ENCODE measurements around the gene B4GALT3.

B4GALT3 gene

GRCh38 chr1:161200992-161201835 lies 23.9 kb upstream of the B4GALT3 start:
- no peak for TF ChIP-seq CTCF (conservative IDR thresholded peaks at IDR 0.05)
- H3K27ac ChIP-seq = peak overlapping the region; percentile 92

DNA sequence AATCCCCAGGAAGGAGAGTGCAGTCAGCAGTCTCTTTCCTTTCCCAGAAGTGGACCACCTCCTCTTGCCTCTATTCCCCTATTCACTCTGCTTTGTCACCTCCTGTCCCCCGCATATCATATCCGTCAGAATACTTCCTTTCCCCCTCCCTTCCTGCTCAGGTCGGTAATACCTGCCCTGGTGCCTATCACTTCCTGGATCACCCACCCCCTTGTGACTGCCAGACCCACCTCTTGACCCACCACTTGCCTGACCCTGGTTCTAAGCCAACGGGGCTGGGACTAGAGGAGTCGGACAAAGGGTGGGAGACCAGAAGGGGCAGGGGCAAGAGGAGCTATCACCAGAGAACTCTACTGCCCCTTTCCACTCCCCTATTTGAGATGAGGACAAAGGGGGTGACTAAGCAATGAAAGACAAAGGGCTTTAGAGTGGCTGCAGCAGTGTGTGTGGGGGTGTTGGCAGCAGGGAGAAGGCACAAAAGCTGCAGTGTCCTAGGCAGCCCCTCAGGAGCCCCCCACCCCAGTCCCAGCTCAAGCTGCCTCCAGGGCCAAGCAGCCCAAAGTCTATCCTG lies 23.2 kb upstream of the B4GALT3 start:
- H3K27ac ChIP-seq = peak overlapping the region; percentile 92; the same call in 1 of the 2 replicates
- TF ChIP-seq CTCF (conservative IDR thresholded peaks at IDR 0.05) = no peak

GRCh38 chr1:161199506-161200139 lies 22.3 kb upstream of the B4GALT3 start:
- H3K27ac ChIP-seq = no peak overlapping the region
- no peak for TF ChIP-seq CTCF (conservative IDR thresholded peaks at IDR 0.05)

GRCh38 chr1:161198897-161199431 lies 21.7 kb upstream of the B4GALT3 start, which contains the start of gene ADAMTS4:
Gene ADAMTS4 (minus strand): TSS chr1:161199054. CDS start chr1:161198627, 427 bp downstream.
- H3K27ac ChIP-seq = no peak within 1 kb of the TSS
- no peak for TF ChIP-seq CTCF (conservative IDR thresholded peaks at IDR 0.05)

GRCh38 chr1:161198194-161198896 lies 21.0 kb upstream of the B4GALT3 start:
- no peak overlapping the region for H3K27ac ChIP-seq

DNA sequence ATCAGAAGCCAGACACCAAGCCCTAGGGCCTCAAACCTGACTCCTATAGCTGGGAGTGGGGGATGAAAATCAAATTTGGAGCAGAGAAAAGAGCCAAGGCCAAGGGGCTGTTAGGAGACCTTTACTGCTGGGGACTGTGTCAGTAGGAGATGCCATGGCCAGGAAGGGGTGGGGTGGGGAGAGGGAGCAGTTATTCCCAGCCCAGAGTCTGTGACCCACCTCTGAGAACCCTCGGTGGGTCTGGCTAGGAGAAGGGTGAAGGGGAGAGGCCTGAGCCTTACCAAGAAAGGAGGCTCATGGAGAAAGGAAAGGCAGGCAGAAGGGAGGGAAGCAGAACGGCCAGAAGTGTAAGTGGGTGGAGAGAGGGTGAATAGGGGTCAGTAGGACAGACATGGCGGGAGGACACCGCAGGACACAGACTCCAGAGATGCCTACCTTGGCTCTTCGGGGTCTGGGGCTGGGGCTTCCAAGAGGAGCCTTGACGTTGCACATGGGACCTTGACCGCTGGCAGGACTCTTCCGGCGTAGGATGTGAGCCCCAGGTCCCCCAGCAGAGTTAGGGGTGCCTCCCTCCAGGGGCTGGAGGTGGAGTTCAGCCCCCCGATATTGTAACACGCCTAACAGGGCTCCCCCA lies 20.4 kb upstream of the B4GALT3 start:
- no peak overlapping the region for H3K27ac ChIP-seq
- no peak for TF ChIP-seq CTCF (conservative IDR thresholded peaks at IDR 0.05)

More at GRCh38 chr1:161198194-161198896, 21.0 kb upstream of the B4GALT3 start:
- TF ChIP-seq CTCF (conservative IDR thresholded peaks at IDR 0.05) = no peak

Data from VCaP (cell line).